Islet precursor cell (in vitro differentiated cells): ENCODE data around the gene DYSF.

Experiments used
- DNase-seq: peaks from one replicate; pipeline ENCODE4 v3.0.0-alpha.2; 2018

The DYSF gene

GRCh38 chr2:71697106-71698004, 244.0 kb downstream of the DYSF start:
- peak; percentile 88 for DNase-seq

- no peak for DNase-seq
Observed at GRCh38 chr2:71699428-71699827, 246.1 kb downstream of the DYSF start.

GRCh38 chr2:71700041-71700657, 246.8 kb downstream of the DYSF start:
- DNase-seq, result no peak

GRCh38 chr2:71700658-71701397, 247.5 kb downstream of the DYSF start:
- DNase-seq, result peak; percentile 73

- DNase-seq, result no peak
Observed at GRCh38 chr2:71702071-71702970, 249.0 kb downstream of the DYSF start.

GRCh38 chr2:71702971-71703898, 249.9 kb downstream of the DYSF start:
- DNase-seq, result no peak

- no peak for DNase-seq
Observed at GRCh38 chr2:71704131-71704561, 250.8 kb downstream of the DYSF start.

GRCh38 chr2:71704688-71705087, 251.3 kb downstream of the DYSF start:
- DNase-seq, result no peak

- no peak for DNase-seq
Observed at GRCh38 chr2:71705171-71705960, 252.0 kb downstream of the DYSF start.

GRCh38 chr2:71706121-71706520, 252.8 kb downstream of the DYSF start:
- DNase-seq, result no peak

GRCh38 chr2:71706836-71707235, 253.5 kb downstream of the DYSF start:
- no peak for DNase-seq

- DNase-seq, result no peak
Observed at GRCh38 chr2:71710367-71711132, 257.2 kb downstream of the DYSF start.

GRCh38 chr2:71711133-71711855, 257.9 kb downstream of the DYSF start:
- DNase-seq, result no peak

GRCh38 chr2:71712158-71712818, 258.9 kb downstream of the DYSF start:
- DNase-seq, result no peak

- no peak for DNase-seq
Observed at GRCh38 chr2:71713581-71714580, 260.5 kb downstream of the DYSF start.

- DNase-seq, result no peak
Observed at GRCh38 chr2:71714601-71715240, 261.4 kb downstream of the DYSF start.
